Kidney (tissue), 14 donors: Measurements from ENCODE around the gene RTKN. TPM values are rescaled to one million over a fixed set of nuclear protein-coding genes. Genes with fewer than 3 reads are reported as not detected.
A peak's percentile ranks its signal among the peaks of the same experiment; 100 is the strongest.

Experiments used
- DNase-seq, 5 donors: peaks; one replicate each; pipeline ENCODE4 v3.0.0-alpha.2; 2013 to 2020
- FAIRE-seq: peaks from 2 replicates; lab custom pipeline; 2012; peaks lifted over from hg19 to GRCh38; lab: Jason Lieb, UNC
- H3K27ac ChIP-seq, 2 donors: one replicate each; pipeline ENCODE4 v1.7.0; 2013; ENCODE audit warnings: low read depth in 2 of 2, low read length in 2 of 2, inconsistent platforms in 1 of 2
- H3K27me3 ChIP-seq: one replicate; pipeline ENCODE4 v1.7.1; 2013; ENCODE audit warnings: low read length, inconsistent platforms; ENCODE audit not compliant: control insufficient read depth, insufficient read depth
- H3K36me3 ChIP-seq, 3 donors: one replicate each; pipeline versions ENCODE4 v1.7.0 to v1.7.1; 2013; ENCODE audit warnings: low read length in 3 of 3, control low read depth in 1 of 3, inconsistent platforms in 1 of 3; ENCODE audit not compliant: insufficient read depth in 3 of 3, control insufficient read depth in 2 of 3
- H3K4me1 ChIP-seq, 3 donors: one replicate each; pipeline versions ENCODE4 v1.7.0 to v1.7.1; 2013; ENCODE audit warnings: low read length in 3 of 3, inconsistent platforms in 1 of 3, low read depth in 1 of 3; ENCODE audit not compliant: control insufficient read depth in 2 of 3, insufficient read depth in 2 of 3
- H3K4me3 ChIP-seq, 3 donors: one replicate each; pipeline versions ENCODE4 v1.7.0 to v1.8.1; 2013; ENCODE audit warnings: low read length in 3 of 3, control low read depth in 1 of 3, inconsistent platforms in 1 of 3
- H3K9ac ChIP-seq, 3 donors: one replicate each; pipeline versions ENCODE4 v1.7.0 to v1.7.1; 2013; ENCODE audit warnings: low read length in 3 of 3, control low read depth in 1 of 3, inconsistent platforms in 1 of 3
- H3K9me3 ChIP-seq, 3 donors: one replicate each; pipeline versions ENCODE4 v1.7.0 to v1.7.1; 2013; ENCODE audit warnings: low read length in 3 of 3, control low read depth in 1 of 3, inconsistent platforms in 1 of 3; ENCODE audit not compliant: control insufficient read depth in 2 of 3, insufficient read depth in 1 of 3
- CTCF ChIP-seq: IDR thresholded peaks from 3 replicates; pipeline ENCODE4 v1.5.1; 2012; ENCODE audit warnings: mild to moderate bottlenecking, moderate library complexity, borderline replicate concordance; ENCODE audit not compliant: insufficient read depth; ENCODE audit errors: extremely low read depth
- intact Hi-C: fragments of 100-400 bp; cut with DNase I; formaldehyde crosslinking; loops from one replicate; pipeline ENCODE4 v1.11.1; 2022
- polyA plus RNA-seq: library from polyadenylated mRNA; stranded (reverse); fragments of 350-450 nt; fragmentation: Illumina TruSeq; extraction: RNeasy Lipid Tissue Mini Kit (QIAGEN cat#74804); gene quantifications from one replicate; pipeline ENCODE4 v1.2.3, GENCODE V29; 2014; ENCODE audit warnings: low read depth, low replicate concordance; ENCODE audit not compliant: insufficient read depth
- total RNA-seq: library from RNA; stranded (reverse); fragmentation: NEBNext Ultra II Directional; extraction: Animal tissue kit (Norgen Biotek cat#: 25700); gene quantifications from one replicate; pipeline ENCODE4 v1.2.1, GENCODE V29; 2021
- donor health status: control.
- donor health status: control.
- donor health status: control.
- donor health status: control.
- donor health status: control.
- donor health status: DM: yes; HTN: yes; CAD: no.
- donor health status: Normal renal cell carcinoma (clear cell type).

RTKN gene
- total and polyA plus RNA-seq, 2 donors from 2014 or later, result 76.4 to 95.6 TPM

GRCh38 chr2:74458132-74458937, 16.6 kb upstream of the RTKN start, which contains the start of gene WBP1:
TSS of gene WBP1 (plus strand) at chr2:74458438. CDS start at chr2:74458603, 165 bp downstream.
- TF ChIP-seq CTCF, result no peak
- Histone ChIP-seq H3K4me1 (peaks cover 0 to 26% (median 12%) of the 10 kb centered on the region in 3 donors), H3K9me3 (no peaks in the 10 kb centered on the region), H3K36me3 (peaks cover 0 to 3% (median 0%) of the 10 kb centered on the region in 3 donors), H3K9ac (peak within 1 kb of the TSS; percentile 91 to 95 (median 94)), H3K27me3 (no peaks in the 10 kb centered on the region), H3K4me3 (peak within 1 kb of the TSS; percentile 79 to 97 (median 97)), H3K27ac (peak within 1 kb of the TSS; percentile 96 to 97)
- FAIRE-seq (peak; percentile 99), DNase-seq (peak; percentile 100)
- intact Hi-C loops, result no loop called here

GRCh38 chr2:74457549-74458131, 15.9 kb upstream of the RTKN start:
- H3K9me3 ChIP-seq, result no peaks in the 10 kb centered on the region
- FAIRE-seq, result no peak
- H3K4me1 ChIP-seq, result peaks cover 0 to 26% (median 12%) of the 10 kb centered on the region in 3 donors
- no peak for TF ChIP-seq CTCF
- DNase-seq, result peak; percentile 84 to 93 (median 87)
- H3K4me3 ChIP-seq, result peak overlapping the region; percentile 70 to 92 (median 79)
- H3K36me3 ChIP-seq, result peaks cover 0 to 3% (median 0%) of the 10 kb centered on the region in 3 donors
- intact Hi-C loops, result no loop called here
- H3K9ac ChIP-seq, result peak overlapping the region; percentile 42 to 95 (median 91)
- H3K27me3 ChIP-seq, result no peaks in the 10 kb centered on the region
- peak overlapping the region; percentile 96 to 97 for H3K27ac ChIP-seq

GRCh38 chr2:74457129-74457548, 15.4 kb upstream of the RTKN start:
- intact Hi-C loops, result no loop called here
- Histone ChIP-seq H3K36me3 (no peaks in the 10 kb centered on the region), H3K27me3 (no peaks in the 10 kb centered on the region), H3K9me3 (no peaks in the 10 kb centered on the region), H3K9ac (peak overlapping the region; percentile 11 to 62 (median 40)), H3K4me1 (peaks cover 0 to 26% (median 12%) of the 10 kb centered on the region in 3 donors), H3K4me3 (peak overlapping the region; percentile 56 to 79 (median 59)), H3K27ac (peak overlapping the region; percentile 96 to 97)
- DNase-seq (no peak), FAIRE-seq (no peak)
- no peak for TF ChIP-seq CTCF
